ENCODE data around the gene GTF2F2. TPM values are rescaled to one million over a fixed set of nuclear protein-coding genes. Genes with fewer than 3 reads are reported as not detected.

Gene GTF2F2
- total and polyA plus RNA-seq, 9 donors, result 12.4 to 19.2 (median 14.6) TPM

GRCh38 chr13:45174478-45174877 is 54.2 kb downstream of the GTF2F2 start:
- no peaks in the 10 kb centered on the region for H3K27me3 ChIP-seq
- intact Hi-C loops (cut with DNase I), result no loop called here
- H3K4me3 ChIP-seq, result no peak overlapping the region
- H3K4me1 ChIP-seq (ENCODE audit: insufficient read depth), result no peaks in the 10 kb centered on the region
- no peaks in the 10 kb centered on the region for H3K36me3 ChIP-seq
- DNase-seq, result no peak
- TF ChIP-seq POLR2A (IDR thresholded peaks at IDR 0.05) (no peak), EP300 (IDR thresholded peaks at IDR 0.05) (no peak)
- TF ChIP-seq, protein P1, sequence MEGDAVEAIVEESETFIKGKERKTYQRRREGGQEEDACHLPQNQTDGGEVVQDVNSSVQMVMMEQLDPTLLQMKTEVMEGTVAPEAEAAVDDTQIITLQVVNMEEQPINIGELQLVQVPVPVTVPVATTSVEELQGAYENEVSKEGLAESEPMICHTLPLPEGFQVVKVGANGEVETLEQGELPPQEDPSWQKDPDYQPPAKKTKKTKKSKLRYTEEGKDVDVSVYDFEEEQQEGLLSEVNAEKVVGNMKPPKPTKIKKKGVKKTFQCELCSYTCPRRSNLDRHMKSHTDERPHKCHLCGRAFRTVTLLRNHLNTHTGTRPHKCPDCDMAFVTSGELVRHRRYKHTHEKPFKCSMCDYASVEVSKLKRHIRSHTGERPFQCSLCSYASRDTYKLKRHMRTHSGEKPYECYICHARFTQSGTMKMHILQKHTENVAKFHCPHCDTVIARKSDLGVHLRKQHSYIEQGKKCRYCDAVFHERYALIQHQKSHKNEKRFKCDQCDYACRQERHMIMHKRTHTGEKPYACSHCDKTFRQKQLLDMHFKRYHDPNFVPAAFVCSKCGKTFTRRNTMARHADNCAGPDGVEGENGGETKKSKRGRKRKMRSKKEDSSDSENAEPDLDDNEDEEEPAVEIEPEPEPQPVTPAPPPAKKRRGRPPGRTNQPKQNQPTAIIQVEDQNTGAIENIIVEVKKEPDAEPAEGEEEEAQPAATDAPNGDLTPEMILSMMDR (IDR thresholded peaks at IDR 0.05), result no peak
- H3K27ac ChIP-seq, result no peak overlapping the region
- no peaks in the 10 kb centered on the region for H3K9me3 ChIP-seq

DNA sequence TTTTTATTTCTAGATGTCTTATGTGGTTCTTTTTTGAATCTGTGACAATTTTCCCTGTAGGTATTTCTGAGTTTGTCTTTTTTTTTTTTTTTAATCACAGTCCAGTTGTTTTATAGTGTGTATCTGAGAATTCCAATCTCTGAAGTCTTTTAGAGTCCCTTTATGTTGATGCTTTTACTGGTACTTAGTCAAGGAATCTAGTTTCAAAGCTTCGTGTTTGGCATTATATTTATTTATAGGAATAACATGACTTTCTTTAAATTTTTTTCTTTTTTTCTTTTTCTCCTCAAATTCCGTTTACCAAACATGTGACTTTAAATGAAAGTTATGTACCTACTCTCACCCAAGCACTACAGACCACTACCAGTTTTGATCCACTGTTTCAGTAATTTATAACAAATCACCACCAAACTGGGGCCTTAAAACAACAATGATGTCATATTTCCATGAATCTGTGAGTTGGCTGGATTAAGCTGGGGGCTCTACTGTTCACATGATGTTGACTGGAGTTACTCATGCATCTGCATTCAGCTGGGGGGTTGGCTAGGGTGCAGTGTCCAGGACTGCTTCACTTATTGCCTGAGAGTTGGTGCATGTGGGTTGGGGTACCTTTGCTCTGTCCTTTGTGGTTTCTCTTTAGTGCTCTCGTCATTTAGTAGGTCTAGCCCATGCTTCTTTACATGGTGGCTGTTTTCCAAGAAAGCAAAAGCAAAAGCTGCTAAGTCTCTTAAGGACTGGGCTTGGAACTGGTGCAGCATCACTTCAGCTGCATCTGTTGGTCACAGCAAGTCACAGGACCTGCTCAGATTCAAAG is 58.2 kb downstream of the GTF2F2 start:
- TF ChIP-seq POLR2A (IDR thresholded peaks at IDR 0.05) (no peak), EP300 (IDR thresholded peaks at IDR 0.05) (no peak)
- TF ChIP-seq, protein P1 (IDR thresholded peaks at IDR 0.05), result no peak
- no peaks in the 10 kb centered on the region for H3K27me3 ChIP-seq
- intact Hi-C loops (cut with DNase I), result loop anchor here in 1 of 4 donors (2.0 kb wide), 1 partner anchor 20 kb away; no protein-coding TSS in a partner anchor
- 77 to 84% (median 84%) methylated on average over 3 of the region's 3 CpGs for WGBS, 3 donors
- H3K27ac ChIP-seq, result no peak overlapping the region
- no peaks in the 10 kb centered on the region for H3K36me3 ChIP-seq
- H3K9me3 ChIP-seq, result no peaks in the 10 kb centered on the region
- no peak for DNase-seq
- no peak overlapping the region for H3K4me3 ChIP-seq
- no peaks in the 10 kb centered on the region for H3K4me1 ChIP-seq (ENCODE audit: insufficient read depth)

DNA sequence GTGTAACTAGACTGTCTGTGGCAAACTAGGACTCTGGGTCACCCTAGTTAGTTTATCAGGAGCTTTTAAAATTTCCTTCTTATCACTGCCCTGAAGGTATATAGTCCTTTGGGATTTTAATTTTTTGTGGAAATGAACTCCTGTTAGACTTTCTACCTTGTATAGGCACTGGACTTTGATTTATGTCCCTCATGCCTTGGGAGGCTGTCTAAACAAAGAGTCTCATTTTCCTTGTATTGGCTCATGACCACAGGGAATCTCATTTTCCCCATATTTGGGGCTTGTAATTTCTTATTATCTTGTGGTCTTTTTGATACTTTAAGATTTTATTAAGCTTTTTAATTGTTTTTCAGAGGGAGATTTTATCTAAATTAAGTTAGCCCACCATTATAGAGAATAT is 59.1 kb downstream of the GTF2F2 start:
- Histone ChIP-seq H3K9me3 (no peaks in the 10 kb centered on the region), H3K4me3 (no peak overlapping the region), H3K4me1 (ENCODE audit: insufficient read depth) (no peaks in the 10 kb centered on the region), H3K27ac (no peak overlapping the region), H3K27me3 (no peaks in the 10 kb centered on the region), H3K36me3 (no peaks in the 10 kb centered on the region)
- intact Hi-C loops (cut with DNase I), result loop anchor here in 1 of 4 donors (2.0 kb wide), 1 partner anchor 21 kb away; no protein-coding TSS in a partner anchor
- TF ChIP-seq, protein P1 (IDR thresholded peaks at IDR 0.05), result no peak
- TF ChIP-seq POLR2A (IDR thresholded peaks at IDR 0.05) (no peak), EP300 (IDR thresholded peaks at IDR 0.05) (no peak)
- DNase-seq, result no peak

DNA sequence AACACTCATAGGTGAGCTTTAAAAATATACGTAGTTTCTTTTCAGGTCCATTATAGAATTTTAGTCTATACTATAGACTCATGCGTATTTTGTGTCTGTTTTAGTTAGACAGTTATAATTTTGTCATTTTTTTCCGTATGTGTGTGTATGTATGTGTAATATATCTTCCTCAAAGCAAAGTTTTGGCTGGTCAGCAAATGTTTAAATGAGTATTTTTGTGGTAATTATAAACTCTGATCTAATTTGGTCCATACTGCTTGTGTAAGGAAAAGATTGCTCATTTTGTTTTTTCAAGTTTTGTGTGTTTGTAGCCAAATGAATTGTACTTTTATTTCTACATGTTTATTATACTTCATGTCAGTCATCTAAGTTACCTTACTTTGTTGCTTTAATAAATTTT is 60.0 kb downstream of the GTF2F2 start:
- Histone ChIP-seq H3K36me3 (no peaks in the 10 kb centered on the region), H3K9me3 (no peaks in the 10 kb centered on the region), H3K27ac (no peak overlapping the region), H3K4me3 (no peak overlapping the region), H3K4me1 (ENCODE audit: insufficient read depth) (no peaks in the 10 kb centered on the region), H3K27me3 (no peaks in the 10 kb centered on the region)
- no peak for DNase-seq
- WGBS, 3 donors, result 87 to 99% (median 94%) methylated on average over 3 of the region's 3 CpGs
- intact Hi-C loops (cut with DNase I), result no loop called here
- TF ChIP-seq POLR2A (IDR thresholded peaks at IDR 0.05), result no peak
- TF ChIP-seq, protein P1 (IDR thresholded peaks at IDR 0.05), result no peak
- no peak for TF ChIP-seq EP300 (IDR thresholded peaks at IDR 0.05)

Data from ovary (tissue), 9 donors.